Activated CD8-positive, alpha-beta memory T cell treated with anti-CD3 and anti-CD28 coated beads, Interleukin-2, amount 50 U/mL, for 48 hours (primary cell): Measurements from ENCODE around the gene SDC3.

ENCODE experiments used
- DNase-seq: peaks from one replicate; pipeline ENCODE4 v3.0.0-alpha.2; 2020

Gene SDC3

DNA sequence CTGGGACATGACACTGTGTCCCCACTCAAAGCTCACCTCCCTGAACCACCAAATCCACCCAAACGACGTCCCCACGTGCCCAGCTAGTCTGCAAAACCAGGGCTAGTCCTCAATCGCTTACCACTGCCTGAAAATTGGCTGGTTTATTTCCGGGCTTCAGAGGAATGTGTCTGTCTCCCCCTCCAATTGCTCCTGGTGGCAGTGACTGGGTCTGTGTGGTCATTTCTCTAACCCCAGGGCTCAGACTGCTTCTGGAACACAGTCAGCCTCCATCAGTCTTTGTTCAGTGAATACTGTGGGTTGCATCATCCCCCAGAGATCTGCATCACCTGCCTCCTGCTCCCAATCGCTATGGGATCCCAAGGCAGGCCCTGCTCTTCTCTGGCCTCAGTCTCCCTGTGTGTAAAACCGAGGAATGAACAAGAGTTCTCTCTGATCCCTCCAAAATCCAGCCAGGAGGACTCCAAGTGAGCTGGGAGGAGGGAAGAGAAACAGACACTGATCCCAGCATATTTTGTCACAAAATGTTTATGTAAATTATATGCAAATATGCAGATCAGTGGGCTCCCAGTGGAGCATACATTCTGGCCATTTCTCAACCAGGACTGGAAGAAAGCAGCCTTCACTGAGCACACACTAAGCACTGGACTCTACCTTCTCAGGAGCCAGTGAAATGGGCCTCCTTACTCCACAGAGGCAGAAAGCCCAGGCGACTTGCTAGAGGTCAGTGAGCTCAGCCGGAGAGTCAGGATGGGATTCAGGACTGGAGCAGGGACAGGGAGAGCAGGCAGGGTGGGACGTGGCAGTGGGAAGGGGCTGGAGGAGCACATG, 20.9 kb downstream of the SDC3 start:
- DNase-seq, result no peak

DNA sequence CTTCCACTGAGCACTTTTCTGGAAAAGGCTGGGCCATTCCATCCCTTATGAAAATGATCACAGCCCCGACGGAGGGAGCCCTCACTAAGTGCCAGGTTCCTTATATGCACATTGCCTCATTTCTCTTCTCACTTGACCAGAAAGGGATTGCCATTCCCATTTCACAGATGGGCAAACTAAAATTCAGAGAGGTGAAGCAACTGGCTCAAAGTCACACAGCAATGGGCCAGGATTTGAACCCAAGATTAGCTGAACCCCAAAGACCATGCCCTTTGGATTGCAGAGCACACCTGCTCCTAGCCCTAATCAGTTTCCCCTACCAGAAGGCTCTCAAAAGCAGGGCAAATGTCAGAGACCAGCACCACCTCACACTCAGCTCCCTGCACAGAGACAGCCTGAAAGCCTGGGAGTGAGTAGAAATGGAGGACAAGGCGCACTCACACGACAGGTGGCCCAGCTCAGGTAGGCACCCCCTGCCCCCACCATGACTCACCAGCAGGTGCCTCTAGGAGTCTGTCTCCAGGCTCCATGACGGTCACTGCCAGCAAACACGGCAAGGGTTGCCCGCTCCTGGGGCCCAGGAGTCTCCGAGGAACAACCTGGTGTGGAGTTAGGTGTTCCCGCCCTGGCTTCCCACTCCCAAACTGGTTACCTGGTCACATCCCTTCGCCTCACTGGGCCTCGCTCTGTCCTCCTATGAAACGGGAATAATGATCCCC, 21.7 kb downstream of the SDC3 start:
- no peak for DNase-seq

DNA sequence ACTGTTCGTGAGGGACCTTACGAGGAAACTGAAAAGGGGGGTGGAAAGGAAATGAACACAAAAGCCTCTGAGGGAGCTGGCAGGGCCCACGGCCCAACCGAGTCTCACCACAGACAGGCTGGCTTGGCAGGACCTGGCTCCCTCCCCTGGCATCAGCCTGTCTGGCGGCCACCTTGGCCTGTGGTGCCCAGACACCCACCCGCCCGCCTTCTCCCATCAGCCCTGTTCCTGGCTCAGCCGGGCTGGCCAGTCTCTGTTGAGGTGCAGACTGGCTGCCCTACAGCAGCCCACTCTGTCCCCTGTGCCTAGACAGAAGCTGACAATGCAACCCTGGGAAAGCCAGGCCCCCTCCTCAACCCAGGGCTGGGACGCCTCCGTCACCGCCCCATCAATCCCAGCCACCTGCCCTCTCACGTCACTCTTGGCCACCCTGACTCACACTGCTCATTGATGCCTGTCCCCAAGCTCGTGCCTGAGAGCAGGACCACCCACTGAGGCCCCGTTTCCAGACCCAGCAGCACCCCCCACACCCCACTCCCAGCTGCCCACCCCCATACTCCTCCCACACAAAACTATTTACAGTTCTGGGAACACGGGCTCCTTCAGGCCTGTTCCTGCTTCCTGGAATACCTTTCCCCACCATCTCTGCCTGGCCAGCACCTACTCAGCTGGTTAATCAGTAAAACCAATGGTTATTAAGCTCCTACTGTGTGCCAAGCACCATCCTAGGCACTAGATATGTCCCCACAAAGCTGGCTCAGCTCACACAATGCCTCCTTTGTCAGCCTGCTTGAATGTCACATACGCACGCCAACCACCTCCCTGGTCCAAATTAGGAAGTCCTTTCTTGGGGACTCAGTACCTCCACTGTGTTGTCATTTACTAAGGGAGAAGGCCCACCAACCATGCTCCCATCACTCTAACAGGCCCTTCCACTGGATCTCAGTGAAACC, 22.7 kb downstream of the SDC3 start:
- no peak for DNase-seq

DNA sequence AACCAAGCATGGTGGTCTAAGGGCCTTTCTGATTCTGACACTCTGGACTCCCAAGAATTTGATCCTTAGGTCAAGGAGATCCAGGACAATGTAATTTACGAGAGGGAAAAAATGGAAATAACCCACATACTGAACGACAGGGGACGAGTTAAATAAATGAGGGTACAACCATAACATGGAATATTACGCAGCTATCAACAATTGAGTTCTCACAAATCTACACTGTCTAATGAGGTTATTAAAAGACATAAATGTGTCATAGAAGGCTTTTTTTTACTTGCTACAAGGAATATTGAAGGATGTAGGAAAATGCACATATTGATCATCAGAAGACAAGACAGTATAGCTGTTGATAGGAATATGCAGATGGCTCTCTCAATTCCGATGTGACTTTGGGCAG, 23.8 kb downstream of the SDC3 start:
- no peak for DNase-seq

DNA sequence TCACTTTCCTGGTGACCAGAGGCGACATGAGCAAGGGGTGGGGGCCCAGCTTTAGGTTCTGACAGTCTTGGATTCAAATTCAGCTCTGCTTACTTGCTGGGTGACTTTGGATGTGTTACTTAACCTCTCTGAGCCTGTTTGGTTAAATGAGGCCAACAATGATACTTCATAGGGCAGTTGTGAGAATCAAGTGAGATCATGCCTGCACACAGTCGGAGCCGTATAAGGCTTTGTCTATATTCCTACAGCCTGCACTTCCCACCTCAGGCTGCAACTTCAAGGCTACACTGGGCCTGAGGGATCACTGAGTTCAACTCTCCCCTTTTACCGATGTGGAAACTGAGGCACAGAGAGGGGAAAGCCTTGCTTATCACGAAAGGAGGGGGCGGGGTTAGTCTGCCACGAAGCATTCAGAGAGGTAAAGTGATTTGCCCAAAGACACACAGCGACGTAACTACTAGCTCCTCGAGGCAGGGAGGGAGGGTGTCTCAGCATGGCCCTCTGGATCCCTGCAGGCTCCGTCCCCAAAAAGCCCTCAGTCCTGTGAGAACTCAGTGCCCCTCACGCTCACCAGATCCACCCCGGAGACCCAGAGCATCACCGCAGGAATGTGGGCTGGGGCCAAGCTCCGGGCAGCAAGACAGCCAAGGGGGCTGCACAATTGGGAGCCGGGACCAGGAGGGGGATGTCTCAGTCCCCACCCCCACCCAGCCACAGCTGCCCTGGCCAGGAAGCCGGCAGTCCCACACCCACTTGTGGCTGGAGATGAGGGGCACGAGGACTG, 25.0 kb downstream of the SDC3 start:
- DNase-seq, result no peak

DNA sequence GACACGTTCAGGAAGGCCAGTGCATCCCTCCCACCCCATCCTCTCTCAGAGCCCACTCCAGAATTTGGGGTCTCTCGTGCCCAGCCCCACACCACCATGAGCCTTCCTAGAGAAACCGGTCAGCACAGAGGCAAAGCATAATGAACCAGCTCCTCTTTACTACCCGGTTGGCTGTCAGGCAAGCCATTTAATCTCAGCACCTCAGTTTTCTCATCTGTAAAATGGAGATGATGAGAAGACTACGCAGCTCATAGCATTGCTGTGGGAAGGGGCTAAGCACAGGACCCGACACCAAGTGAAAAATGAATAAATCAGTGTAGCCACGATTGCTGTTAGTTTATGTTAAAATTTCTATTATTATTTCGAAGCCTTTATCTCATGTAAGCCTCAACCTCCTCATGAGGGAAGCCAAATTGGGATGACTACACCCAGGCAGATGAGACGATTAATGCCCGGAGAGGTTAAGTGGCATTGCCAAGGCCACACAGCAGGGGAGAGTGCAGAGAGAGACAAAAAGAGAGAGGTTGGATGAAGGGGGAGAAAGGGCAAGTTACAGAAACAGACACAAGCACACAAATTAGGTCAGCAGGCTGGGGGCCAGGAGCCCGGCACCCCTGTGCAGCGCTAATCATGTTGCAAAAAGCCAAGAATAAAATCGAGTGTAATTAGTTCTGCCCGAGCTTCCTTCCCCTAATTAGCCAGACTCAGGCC, 25.7 kb downstream of the SDC3 start:
- no peak for DNase-seq

DNA sequence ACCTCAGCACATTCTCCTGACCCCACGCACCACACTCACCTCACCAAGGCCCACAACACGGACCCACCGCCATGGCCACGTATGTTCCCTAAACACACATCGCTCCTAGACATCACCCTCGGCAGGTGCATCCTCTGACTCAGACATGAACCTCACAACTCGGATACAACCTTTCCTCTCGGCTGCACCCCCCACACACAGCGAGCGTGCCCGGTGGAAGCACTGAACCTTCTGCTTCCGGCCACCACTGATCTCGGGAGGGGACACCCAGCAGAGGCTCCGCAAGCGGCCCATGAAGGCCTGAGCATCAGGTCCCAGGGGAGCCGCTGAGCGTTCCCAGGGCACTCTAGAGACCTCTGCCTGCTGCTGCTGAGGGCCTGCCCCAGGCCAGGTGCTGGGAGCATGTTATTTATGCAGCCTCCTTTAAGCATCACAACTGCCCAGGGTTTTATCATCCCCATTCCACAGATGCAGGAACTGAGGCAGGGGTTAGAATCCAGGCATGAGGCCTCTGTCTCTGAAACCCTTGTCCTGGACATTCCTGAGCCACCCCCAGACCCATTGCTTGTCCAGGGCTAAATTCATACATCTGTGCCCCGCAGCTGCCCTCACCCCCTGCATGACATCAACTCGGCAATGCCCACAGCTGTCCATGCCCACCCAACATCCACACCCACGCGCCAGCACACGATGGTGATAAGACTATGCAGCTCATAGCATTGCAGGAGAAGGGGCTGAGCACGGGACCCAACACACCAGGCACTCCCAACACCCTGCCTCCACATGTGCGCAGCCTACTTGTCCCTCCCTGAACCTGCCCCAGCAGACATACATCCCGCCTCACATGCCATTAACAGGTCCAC, 27.0 kb downstream of the SDC3 start:
- no peak for DNase-seq

DNA sequence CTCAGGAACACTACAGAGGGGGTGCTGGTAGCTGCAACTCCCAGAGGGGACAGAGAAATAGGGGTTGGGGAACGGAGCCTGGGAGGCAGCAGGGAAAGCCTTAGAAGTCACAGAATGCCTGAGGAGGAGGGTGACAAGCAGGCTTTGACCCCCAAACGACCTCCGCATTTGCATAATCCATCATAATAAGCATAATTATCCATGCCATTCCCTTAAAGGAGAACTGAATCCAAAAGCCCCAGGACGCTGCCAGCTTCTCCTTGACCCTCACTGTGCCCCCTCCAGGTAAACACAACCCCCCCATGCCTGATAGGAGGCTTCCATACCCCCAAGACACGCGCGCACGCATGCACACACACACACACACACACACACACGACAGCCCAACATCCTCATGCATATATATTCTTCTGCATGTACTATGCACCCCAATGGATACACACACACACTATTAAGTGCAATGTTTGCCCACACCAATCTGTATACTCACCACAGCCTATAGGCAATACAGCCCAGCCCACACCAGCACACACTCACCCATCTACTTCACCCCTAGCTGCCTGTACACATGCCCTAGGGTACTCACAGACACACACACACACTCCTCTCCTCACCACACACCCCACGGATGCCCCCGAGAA, 27.8 kb downstream of the SDC3 start:
- no peak for DNase-seq

DNA sequence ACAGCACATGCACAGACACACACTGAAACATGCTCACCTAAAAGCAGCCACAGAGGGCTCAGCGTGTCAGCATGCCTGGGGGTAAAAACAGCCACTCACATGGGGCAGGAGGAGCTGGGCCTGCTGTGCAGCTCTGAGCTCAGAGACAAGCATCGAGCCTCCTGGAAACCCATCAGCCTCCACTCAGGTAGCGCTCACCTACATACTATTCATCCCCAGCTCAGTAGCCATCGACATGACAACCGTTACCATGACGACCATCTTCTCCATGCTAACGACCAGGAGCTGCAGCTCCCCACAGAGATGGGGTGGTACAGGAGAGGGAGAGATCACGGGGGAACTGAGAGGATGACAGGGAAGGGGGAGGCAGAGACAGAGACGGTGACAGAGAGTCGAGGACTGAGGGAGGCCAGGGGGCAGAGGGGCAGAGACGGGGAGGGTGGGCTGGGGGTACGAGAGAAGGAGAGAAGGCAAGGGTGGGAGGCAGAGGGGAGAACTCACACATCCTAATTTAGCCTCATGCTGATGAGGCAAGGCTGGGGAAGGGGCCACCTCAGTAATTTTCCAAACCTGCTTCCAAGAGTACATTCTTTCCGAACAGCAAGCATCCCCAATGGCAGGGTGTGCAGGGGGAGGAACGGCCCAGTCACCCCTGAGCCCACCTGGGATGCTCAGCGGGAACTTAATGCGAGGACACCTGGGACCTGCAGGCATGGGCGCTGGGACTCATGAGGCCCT, 28.4 kb downstream of the SDC3 start:
- DNase-seq, result no peak

DNA sequence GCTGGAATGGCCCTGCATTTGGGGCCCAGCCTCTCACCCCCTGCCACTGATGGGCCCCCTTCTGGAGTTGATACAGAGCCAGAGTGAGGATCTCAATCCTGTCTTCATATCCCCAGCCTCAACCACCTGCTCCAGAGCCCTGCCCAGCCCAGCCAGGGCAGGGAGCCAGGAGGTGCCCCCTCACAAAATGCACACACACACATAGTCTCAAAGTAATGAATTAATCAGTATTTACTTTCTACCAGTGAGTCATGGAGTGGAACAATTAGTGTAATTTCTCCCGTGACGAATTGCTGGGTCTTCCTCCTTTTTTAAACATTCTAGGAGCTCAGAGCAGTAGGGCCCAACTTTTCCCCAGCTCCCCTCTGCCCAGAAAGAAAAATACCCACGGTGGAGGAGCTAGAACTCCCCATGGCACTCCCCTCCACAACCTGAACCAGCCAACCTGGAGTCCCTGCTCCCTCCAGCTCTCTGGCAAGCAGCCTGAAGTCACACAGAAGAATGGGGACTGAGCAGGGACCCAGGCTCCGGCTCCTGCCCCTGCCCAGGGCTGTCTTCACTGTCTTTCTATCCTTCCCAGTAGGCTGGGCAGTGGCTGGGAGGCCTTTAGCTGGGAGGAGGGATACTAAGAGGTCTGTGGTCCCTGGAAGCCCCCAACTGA, 29.3 kb downstream of the SDC3 start:
- no peak for DNase-seq

DNA sequence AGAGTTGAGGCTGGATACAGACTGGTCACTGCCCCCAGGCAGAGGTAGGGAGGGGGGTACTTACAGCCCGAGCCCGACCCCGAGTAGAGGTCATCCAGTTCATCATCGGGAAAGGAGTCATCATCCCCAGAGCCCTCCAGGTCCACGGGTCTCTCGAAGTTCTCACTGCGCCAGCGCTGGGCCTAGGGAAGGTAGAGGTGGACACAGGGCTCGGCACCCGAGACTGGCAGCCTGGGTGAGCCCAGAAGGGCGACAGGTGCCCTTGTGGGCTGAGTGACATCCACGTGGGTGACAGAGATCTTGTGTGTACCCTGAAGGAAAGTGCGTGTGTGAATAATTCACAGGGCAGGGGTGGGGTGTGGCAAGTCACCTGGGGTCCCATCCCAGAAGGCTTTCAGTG, 30.0 kb downstream of the SDC3 start:
- no peak for DNase-seq

DNA sequence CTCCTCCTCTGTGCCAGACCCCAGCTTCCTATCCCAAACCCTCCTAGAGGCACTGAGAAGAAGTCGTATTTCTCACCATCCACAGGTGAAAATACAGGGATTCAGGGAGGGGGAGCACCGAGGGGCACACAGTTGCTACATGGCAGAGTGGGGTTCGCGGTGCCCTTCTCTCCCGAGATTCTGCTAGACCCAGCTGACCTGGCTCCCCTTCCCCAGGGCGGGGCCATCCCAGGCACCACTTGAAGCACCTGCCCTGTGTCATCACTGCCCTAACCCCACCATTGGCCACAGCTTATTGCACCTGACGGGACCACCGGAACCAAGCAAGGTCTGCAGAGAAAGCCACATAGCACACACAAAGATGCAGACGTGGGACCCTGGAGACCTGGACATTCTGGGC, 30.5 kb downstream of the SDC3 start:
- DNase-seq, result no peak

DNA sequence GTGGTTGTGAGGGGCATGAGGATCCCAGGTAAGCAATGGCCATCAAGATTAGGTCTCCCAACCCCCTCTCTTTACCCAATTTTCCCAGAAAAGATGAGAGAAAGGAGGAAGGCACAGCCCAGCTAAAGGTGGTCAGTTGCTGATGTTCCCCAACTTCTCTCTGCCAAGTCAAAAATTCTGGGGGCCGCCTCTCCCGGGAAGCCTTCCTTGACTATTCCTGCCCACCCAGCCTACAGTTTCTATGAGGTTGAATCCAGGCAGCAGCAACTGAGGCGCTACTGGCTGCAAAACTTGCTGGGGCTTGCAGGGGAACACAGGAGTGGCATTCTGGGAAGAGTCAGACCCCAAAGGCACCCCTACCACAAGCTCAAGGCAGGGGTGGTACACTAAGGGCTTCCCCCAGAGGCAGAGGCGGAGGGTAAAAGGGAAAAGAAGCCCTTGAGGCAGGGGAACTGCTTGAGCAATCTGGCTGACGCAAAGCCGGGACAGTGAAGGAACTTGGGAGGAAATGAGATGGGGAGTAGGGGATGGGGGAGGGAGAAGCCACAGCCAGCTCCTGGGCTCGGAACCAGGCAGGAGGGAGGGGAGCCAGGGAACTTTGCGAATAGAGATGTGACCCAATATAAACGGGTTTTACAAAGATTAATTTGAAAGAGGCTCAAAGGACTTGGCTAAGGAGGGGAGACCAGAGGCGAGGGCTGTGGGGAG, 31.2 kb downstream of the SDC3 start:
- no peak for DNase-seq

DNA sequence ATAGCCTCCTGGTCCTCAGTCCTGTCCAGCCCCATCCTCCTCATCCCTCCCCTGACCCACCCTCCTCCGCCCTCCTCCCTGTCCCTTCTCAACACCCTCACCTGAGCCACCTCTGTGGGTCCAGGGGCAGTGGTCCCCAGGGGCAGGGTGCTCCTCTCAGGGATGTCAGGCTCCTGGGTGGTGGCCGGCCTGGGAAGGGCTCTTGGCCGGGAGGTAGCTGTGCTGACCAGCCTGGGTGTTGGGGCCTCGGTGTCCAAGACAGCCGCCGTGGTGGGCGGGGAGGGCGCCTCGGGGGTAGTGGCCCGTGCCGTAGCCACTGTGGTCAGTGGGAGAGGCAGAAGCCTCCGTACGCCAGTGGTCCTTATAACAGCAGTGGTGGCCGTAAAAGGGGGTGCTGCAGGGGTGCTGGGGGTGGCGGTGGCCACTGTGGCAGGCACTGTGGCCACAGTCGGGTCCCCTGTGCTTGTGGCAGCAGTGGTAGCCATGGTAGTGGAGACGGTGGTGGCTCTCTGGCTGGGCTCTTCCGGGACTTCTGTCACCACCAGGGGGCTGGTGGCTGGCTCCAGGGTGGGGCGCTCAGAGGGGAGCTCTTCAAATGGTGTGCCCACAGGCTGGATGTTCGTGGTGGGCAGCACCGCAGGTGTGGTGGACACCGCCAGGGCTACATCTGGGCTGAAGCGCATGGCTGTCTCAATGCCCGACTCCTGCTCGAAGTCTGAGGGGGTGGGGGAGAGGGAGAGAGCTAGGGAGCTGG, 31.9 kb downstream of the SDC3 start:
- DNase-seq, result no peak

DNA sequence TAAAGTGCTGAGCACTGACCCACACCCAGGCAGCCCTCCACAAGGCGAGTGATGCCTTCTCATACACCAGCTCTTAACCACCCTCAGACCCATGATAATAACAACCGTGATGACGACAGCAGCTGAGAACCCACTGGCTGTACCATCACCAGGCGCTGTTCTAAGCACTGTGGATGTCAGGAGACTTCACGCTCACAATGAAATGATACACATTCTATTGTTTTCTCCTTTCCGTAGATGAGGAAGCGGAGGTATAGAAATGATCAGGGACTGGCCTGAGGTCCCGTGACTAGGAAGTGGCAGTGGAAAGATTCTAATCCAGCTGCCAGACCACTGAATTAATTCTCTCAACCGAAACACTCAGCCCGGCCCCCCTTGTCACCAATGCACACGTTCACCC, 32.6 kb downstream of the SDC3 start:
- DNase-seq, result no peak

DNA sequence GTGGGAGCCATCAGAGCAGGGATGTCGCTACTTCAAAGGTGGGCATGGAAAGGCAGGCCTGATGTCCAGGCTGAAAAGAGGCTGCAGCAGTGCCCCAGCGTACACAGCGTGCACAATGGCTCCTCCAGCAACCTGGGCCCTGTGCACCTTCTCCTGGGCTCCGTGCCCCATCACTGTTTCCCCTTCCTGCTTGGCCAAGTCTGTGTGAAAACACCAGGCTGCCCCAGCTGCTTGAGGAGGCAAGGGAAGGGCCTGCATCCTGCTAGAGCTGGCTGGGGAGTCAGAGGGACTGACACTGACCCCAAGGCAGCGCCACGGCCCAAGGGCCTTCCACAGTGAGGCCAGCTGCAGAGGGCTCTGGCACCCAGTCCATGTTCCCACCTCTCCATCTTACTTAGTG, 33.4 kb downstream of the SDC3 start:
- DNase-seq, result no peak

DNA sequence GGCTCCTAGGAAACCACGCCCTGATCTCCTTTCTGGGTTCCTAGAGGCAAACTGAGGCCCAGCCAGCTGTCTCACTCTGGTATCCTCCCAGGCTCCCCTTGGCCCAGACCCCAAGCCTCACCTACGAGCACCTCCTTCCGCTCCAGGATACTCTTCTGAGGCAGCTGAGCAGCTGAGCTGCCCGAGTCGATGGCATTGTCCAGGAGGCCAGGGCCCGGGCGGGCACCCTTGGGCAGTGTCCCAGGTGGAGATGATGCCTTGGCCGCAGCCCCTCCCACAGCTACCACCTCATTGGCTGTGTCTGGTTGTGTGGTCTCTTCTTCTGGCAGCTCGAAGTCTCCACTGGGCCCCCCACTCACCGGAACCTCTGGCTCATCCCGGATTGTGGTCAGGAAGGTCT, 34.4 kb downstream of the SDC3 start:
- no peak for DNase-seq

DNA sequence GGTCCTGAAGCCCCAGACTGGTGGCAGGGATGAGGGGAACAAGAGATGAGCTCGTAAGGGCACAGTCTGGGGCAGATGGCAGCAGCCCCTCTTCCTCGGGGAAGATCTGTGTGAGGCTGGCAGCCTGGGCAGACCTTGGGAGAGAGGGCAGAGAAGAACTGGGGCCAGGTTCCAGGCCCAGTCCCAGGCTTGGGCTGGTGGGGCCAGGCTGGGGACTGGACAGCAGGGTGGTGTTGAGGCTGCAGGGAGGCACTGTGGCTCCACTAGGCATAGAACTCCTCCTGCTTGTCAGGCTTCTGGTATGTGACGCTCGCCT, 35.7 kb downstream of the SDC3 start:
- no peak for DNase-seq
